Activated CD4-positive, alpha-beta T cell treated with anti-CD3 and anti-CD28 coated beads for 48 hours (primary cell): ENCODE results near the gene MS4A10.
"Not testable (repeated sequence)": the region's sequence is repeated elsewhere in the genome, so short reads cannot be mapped to it uniquely, and the experiment has no call there.

Source experiments
- DNase-seq: peaks from one replicate; pipeline ENCODE4 v3.0.0-alpha.2; 2020

The MS4A10 gene

DNA sequence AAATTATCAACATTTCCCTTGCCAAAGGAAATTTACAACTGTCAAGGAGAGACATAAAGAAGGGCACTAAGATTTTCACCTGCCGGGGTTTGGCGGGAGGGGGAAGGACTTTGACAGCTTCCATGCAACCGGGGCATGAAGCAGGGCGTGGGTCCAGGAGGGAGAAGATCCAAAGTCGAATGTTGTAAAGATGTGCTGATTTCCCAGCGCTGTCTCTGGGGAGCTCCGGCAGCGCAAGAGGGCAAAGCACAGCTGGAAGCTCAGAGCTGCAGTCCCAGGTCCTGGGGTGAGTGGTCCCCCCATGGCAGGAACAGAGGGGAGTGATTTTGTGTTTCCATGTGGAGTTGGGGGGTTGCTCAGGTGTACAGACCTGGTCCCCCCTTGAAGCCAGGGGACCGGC lies at the start of gene MS4A10:
Gene MS4A10, plus strand, starts transcription at position 198 of the 400 bp plus-strand sequence. CDS start 5,003 bp downstream, outside the sequence.
- no peak for DNase-seq

DNA sequence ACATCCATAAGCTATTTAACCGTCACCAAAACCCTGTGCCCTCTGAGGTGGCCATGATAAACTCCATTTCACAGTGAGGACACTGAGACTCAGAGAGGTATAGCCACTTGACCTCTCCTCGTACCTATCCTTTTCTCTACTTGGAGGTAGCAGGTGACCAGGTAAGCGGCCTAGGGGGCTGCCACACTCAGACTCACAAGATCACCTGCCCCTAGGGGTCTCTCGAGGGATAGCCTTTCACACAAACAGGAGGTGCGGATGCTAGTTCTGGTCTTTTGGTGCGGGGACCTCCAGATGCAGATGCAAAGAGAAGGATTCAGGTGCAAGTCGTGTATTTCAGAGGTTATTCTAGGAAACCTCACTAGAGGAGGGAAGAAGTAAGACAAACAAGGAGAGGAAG lies 46.0 kb upstream of the MS4A10 start:
- no peak for DNase-seq

DNA sequence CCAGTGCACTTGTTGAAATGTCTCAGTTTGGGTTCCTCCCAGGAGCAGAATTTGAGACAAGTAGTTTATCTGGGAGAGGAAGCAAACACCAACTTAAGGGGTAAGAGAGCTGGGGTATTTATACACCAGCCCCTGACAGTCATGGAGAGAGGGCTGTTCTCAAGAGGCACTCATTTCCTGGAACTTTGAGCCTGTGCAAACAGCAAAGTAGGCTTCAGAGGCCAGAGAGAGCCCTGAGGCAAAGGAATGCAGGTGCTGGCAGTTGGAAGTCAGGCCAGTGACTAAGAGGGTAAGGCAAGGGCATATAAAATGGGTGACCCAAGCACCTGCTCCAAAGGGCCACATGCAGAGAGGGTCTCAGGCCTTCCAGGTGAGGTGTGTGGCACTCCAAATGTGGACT lies 44.6 kb upstream of the MS4A10 start:
- no peak for DNase-seq

DNA sequence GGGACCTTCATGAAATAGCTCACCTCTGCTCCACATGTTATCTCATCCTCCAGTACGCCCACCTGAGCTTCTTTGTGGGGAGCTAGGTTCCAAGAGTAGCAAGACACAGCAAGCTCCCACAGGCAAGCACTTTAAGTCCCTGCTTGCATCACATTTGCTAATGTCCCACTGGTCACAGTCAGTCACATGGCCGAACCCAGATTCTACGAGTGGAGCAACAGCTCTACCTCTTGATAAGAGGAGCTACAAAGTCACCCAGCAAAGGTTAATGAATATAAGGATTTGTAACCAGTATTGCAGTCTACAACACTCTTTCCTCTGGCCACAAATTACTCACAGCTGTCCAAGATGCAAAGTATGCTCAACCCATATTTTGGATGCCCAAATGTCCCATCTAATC lies 43.7 kb upstream of the MS4A10 start:
- DNase-seq: no peak

DNA sequence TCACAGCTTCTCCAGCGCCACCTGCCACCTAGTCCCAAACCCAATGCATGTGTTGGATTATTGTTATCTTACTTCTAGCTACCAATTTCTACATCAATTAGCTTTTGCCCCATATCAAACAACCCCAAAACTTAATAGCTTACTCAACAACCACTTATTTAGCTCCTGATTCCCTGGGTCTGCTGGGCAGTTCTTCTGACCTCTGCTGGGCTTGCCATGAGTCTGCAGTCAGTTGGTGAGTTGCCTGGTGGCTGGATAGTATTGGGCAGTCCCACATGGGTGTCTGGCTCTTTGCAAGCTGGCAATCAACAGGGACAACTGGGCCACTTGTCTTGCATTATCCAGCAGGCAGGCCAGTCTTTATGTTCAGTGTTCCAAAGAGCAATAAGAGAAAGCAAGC lies 42.1 kb upstream of the MS4A10 start:
- DNase-seq: no peak

DNA sequence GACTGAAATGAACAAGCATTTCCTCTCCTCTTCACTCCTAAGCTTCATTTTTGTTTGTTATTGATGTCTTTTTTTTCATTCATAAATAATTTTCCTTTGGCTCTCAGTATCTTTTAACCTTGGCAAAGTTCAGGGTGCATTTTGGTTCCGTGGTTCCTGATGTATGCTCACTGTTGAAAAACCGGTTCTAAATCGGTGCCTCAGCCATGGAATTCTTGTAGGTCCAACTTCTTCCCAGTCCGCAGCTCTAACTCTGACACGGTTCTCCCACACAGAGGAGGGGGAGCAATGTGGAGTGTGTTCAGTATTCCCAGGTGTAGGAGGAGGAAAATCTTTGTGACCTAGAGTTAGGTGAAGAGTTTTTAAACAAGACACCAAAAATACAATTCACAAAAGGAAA lies 41.0 kb upstream of the MS4A10 start:
- no peak for DNase-seq

DNA sequence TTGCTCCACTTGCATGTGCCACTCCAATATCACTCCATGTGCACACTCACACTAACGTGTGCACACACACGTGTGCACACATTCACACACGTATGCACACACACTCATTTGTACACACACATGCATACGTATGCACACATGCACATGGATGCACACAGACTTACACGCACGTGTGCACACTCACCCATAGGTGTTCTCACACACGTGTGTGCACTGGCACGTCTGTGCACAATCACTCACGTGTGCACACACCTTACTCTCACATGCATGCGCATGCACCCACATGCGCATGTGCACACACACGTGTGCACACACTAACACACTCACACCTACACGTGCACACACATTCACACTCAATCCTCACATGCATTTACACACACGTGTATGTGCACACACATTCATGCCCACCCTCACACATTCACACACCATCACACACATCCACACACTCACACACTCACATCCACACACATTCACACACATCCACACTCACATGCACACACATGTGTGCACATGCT lies 37.7 kb upstream of the MS4A10 start:
- DNase-seq: no peak

DNA sequence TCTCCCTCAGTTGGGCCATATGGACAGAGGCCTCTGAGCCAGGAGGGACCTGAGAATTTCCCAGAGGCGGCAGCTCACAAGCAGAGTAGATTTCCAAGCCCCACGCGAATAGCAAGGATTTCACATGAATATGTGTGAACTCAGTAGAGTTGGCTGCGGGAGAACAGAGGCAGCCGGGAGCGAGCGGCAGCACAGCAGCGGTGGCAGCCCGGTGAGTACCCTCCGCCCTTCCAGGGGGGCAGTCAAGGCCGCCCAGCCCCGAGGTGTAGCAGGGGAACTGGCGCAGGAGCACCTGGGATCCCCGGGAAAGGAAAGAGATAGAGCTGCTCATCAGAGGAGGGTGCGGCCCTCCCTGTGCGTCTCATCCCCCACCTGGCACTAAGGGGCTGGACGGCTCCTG lies 36.9 kb upstream of the MS4A10 start:
- no peak for DNase-seq

DNA sequence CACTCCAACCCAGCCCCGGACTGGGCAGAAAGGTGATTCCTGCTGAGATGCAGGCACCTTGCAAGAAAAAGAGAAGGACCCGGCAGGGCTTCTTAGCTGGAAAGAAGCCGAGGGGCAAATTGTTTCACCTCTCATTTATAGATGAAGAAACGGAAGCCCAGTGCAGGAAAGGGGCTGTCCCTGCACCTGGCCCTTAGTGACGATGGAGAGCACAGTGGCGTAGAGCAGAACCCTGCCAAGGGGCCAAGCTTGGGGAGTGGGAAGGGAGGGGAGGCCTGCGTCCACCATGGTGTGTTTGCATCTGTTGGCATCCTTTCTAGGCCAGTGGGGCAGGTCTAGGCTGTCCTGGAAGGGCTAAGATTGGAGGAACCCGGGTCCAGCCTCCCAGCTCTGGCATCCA lies 36.3 kb upstream of the MS4A10 start:
- DNase-seq: no peak

DNA sequence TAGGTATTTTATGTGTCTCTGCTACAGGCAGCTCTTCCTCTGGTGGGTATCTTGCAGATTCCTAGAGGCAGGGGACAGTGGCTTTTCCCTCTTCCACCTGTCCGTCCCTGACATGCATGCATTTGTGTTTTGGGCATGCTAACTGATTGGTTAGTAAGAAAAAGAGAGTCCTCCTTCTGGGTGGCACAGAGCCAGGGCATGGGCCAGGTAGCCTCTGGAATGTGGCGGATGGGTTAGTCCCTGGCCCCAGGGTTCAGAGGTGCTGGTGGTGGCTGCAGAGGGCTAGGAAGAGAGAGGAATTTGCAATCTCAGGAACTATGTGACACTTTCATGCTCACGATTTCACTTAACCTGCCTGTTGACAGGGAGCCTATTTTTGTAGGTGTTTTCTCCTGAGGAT lies 34.2 kb upstream of the MS4A10 start:
- DNase-seq: no peak

DNA sequence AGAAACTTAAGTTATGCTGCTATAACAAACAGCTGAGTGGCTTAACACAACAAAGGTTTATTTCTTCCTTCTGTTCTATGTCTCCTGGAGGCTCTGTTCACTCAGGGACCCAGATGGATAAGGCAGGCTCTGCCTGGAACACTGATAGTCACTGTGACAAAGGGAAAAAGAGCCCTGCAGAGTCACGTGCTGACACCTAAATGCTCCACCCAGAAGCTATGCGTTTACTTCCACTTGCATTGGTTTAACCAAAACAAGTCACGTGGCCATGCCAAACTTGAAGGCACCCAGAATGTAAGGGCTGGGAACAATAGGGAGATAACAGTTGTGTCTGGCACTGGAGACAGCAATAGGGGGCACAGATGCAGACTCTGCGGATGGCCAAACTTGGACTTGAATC lies 31.8 kb upstream of the MS4A10 start:
- DNase-seq: no peak

DNA sequence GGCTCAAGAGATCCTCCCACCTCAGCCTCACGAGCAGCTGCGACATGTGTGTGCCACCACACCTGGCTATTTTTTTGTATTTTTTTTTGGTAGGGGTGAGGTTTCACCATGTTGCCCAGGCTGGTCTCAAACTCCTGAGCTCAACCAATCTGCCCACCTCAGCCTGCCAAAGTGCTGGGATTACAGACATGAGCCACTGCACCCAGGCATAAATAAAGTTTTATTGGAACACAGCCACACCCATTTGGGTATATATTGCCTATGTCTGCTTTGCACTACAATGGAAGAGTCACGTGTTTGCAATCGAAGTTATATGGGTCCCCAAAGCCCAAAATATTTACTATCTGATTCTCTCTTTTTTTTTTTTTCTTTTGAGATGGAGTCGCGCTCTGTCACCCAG lies 30.2 kb upstream of the MS4A10 start:
- no peak for DNase-seq

DNA sequence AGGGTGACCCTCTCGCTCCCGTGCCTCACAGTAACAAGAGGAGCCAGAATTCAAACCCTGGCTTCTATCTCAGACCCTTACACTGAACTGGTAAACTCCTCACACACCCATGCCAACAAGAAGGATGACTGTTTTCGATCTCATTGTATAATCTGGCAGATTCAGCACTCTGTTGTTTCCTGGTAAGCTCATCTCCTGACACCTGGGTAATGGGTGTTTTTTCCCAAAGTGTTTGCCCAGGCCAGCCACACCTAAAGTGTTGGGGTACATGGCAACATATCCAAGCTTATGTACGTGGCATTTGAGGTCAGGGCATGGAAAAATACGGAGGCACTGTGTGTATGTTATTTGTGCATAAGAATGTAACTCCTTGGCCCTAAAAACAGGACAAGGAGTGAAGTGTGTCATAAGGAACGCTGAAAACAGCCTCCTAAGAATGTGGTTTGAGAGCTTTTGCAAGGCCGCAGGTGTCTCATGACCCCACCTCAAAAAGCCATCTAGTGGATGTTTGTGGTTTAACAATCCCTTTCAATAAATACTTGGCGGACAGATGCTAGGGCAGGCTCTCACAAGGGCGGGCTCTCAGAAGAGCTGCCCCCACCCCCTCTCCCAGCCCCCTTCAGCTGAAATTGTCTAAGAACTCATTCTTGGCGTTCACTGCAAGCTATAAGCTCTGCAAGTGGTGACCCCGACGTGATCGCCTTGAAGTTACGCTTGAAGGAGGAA lies 28.7 kb upstream of the MS4A10 start, which contains the start of gene MS4A15:
Gene MS4A15, plus strand, starts transcription at position 561 of the 726 bp plus-strand sequence. CDS start 6,867 bp downstream, outside the sequence.
- no peak for DNase-seq

DNA sequence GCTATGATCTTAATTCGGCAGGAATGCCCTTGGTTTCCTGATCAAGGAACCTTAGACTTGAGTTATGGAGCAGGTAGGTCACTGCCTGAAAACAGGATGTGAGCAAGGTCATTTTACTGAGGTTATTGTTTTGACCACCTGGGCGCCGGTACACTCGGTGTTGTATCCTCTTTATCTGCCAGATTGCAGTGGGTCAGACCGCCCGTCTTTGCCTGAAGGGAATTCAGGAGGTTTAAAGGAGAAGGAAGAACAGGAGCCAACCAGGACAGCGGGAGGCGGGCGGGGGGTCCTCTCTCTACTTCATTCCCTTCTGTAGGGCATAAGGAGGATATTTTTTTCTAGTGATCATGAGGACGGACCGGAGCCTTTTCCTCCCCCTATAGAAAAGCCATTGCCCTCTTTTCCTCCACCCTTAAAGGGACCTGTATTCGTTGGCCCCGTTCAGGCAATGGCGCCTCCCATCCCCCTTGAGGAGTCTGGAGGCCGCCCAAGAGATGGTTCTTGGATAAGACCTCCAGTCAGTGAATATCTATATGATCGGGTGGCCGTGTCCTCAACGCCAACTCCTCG lies 27.8 kb upstream of the MS4A10 start:
- DNase-seq: no peak

DNA sequence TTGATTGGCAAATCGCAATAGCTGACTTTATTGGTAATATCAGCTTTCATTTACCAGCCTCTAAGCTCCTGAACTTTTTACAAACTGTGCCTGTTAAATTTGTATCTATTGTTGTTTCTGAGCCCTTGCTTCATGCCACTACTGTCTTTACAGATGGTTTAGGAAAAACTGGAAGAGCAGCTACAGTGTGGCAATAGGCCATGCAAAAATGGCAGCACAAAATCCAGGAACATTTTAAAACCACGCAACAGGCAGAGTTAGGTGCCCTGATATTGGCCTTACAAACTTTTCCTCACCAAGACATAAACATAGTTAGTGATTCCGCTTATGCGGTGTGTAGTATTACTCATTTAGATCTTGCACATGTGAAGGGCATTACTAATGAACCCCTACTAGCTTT lies 26.5 kb upstream of the MS4A10 start:
- not testable (repeated sequence) for DNase-seq

DNA sequence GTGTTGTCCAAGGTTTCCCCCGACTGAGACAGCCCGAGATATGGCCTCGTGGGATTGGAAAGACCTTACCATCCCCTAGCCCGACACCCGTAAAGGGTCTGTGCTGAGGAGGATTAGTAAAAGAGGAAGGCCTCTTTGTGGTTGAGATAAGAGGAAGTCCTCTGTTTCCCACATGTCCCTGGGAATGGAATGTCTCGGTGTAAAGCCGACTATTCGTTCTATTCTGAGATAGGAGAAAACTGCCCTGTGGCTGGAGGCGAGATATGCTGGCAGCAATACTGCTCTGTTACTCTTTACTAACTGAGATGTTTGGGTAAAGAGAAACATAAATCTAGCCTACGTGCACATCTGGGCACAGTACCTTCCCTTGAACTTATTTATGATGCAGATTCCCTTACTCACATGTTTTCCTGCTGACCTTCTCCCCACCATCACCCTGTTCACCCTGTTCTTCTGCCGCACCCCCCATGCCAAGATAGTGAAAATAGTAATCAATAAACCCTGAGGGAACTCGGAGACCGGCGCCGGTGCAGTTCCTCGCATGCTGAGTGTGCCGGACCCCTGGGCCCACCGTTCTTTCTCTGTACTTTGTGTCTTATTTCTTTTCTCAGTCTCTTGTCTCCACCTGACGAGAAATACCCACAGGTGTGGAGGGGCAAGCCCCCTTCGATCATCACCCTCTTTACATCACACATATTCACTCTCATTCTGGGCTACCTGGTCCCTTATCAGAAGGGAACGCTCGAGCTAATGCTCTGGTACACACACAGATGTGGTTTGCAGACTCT lies 25.5 kb upstream of the MS4A10 start:
- not testable (repeated sequence) for DNase-seq

DNA sequence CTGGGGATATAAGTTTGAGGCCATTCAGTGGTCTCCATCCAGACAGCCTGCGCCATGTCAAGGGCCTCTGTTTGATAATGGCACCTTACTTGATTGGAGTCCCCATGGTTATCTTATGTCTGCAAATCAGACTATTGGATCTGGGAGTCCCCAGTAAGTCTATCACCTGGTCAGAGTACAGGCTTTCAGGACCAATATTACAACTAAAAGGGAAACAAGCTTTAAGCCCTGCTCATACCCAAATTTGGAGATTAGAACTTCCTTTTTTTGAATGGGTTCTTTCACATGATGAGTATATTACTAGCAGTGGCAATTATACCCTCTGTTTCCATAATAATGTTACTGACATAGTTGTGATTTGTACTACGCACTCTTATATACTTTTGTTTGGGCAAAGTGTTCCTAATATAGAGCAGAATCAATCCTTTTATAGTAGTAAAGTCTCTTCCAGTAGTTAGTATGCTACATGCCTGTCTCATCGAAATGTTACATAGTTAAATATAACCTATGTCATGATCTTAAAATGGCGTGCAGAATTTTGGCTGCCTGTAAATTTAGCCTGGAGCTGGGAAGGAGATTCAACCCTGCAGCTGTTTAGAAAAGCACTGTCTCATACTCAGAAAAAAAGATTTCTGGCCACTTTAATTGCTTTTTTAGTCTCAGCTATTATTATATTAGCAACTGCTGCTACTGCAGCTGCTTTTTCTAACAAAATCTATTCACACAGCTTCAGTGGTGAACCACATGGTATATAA lies 23.5 kb upstream of the MS4A10 start:
- DNase-seq: no peak

DNA sequence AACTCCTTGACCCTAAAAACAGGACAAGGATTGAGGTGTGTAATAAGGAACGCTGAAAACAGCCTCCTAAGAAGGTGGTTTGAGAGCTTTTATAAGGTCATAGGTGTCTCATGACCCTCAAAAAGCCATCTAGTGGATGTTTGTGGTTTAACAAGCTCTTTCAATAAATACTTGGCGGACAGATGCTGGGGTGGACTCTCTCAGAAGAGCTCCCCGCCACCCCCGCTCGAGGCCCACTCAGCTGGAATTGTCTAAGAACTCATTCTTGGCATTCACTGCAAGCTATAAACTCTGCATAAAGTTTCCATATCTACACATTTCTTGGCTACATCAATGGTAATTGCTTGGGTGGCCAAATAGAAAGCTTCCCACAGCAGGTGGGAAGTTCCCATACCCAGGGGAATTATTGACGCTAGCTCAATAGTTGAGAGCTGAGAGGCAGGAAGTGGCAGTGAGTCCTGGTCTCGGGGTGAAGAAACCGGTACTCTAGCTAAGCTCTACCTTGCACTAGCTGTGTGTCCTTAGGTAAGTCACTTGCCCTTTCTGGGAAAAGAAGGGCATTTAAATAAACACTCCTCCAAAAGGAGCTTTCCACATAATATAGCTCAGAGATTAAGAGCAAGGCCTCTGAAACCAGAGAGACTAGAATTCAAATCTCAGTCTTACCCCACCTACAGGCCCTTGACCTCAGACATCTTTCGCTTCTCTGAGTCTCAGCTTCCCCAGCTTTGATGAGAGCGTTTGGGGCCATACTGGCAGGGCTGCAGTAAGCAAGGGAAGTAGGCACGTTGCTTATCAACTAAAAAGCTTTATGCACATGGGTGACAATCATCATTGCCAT lies 22.1 kb upstream of the MS4A10 start:
- DNase-seq: no peak

DNA sequence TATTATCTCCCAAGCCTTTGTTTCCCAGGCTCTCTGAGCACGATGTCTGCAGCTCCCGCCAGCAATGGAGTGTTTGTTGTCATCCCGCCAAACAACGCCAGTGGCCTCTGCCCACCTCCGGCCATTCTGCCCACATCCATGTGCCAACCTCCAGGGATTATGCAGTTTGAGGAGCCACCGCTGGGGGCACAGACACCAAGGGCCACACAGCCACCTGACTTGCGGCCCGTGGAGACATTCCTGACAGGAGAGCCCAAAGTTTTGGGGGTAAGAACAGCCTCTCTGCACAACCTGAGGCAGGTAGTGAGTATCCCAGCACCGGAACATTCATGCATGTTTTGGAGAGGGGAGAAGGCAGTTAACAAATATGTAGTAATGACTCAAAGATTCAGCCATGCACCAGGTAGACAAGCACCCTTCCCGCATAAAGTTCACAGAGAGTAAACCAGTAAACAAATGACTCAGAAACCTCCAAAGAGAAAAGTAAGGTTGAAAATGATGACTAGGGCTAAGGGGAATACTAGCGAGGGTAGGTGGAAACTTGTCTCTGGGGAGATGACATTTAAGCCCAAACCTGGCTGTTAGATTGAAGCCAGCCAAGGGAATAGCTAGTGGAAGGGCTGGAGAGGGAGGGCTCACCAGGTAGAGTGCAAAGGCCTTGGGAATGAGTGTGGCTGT lies 21.3 kb upstream of the MS4A10 start:
- no peak for DNase-seq

DNA sequence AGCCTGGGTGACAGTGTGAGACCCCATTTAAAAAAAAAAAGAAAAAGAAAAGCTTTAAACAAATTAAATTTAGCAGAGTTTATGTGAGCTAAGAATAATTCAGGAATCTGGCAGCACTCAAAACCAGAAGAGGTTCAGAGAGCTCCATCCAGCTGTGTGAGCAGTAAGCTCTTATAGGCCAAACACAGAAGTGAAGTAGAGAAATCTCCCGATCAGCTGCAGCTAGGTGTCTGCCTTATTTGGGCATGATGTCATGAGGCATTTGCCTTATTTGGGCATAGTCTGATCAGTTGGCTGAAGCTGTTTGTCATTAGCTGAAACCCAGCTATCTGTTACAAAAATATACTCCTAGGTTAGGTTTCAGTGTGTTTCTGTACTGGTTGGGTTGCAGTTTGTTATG lies 20.3 kb upstream of the MS4A10 start:
- DNase-seq: no peak

DNA sequence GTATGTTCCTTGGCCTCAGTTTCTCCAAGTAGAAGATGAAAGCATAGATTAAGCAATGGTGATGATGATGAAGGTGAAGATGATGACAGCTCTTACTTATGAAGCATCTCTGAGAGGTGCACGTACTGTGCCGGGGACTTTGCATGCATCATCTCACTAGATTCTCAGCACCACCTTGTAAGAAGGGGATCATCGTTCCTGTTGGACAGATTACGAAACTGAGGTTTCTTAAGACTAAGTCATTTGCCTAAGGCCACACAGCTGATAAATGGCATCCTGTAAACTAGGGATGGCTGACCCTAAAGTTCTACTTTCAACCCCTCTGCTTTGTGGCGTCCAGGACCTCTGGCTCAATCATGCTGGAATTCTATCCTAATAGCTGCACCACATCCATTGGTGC lies 19.8 kb upstream of the MS4A10 start:
- DNase-seq: no peak

DNA sequence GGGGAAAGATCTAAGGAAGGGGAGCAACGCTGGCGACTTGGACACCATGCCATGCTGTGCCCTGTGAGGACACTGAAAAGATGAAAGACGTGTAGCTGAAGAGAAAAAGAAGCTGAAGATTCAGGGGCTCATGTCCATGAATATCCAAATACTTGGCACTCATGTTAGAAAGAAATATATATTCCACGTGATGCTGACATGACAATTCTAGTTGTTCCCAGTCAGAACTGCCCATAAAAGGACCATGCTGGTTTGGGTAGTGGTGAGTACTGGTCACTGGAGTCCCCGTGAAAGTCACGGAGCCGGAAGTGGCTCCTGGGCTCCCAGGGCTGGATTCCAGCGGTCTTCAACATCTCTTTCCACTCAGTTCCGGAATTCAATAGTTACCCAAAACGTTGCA lies 18.6 kb upstream of the MS4A10 start:
- DNase-seq: no peak
